Choroid plexus epithelial cell (primary cell): ENCODE measurements around the gene PGM5.

ENCODE experiments used
- DNase-seq: peaks from one replicate; pipeline ENCODE4 v3.0.0-alpha.2; 2010; ENCODE audit warnings: low read depth
- H3K4me3 ChIP-seq: 2 replicates; pipeline ENCODE4 v1.5.1; 2011; ENCODE audit warnings: low read depth, mild to moderate bottlenecking, control low read depth, low read length, moderate library complexity
- TF ChIP-seq, protein P1 (sequence below): conservative IDR thresholded peaks from 2 replicates; pipeline ENCODE4 v1.5.1; 2011; ENCODE audit warnings: low read depth, mild to moderate bottlenecking, control low read depth, inconsistent platforms, low read length, moderate library complexity

Gene PGM5

DNA sequence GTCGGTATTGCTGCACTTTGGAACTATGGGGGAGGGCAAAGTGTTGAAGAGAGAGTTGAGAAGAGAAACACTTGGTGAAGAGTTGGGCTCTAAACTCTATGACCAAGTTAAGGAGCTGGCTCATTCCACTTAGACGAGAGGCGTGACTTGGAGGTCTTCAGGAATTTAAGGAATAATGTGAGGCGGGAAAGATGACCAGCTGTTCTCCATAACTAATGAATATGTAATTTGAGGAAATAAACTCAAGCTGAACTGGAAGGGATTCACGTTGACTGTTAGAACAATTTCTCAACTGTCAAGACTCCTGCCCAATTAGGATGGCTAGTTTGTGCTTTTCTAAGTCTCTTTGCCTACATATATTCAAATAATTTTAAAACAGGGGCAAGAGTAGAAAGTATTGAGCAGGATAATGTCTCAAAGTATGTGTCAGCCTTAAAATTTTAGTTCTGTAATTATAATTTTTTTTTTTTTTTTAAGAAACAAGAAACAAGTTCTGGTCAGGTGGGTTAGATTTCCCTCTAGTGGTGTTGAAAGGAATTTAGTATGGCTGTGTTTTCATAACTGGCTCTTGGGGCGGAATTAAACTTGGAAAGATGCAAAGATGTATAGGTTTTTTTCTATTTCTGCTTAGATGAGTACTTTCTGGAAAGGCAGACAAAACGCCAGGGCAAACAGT lies 150.9 kb downstream of the PGM5 start:
- DNase-seq, result peak; percentile 72
- no peak overlapping the region for H3K4me3 ChIP-seq

DNA sequence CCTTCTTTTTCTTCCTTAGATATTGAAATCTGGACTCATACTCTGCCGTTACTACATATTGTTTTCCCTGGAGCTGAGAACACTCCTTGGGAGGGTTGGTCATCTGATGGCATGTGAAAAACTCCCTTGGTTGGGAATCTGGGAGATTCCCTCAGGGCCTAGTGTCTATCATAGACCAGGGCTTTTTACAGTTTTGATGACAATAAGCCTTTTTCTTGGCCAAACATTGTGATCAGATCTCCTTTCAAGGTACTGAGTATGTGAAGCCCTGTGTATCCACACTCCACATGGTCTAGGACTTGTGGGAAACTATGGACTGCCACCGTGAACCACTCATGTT lies 151.4 kb downstream of the PGM5 start:
- H3K4me3 ChIP-seq, result no peak overlapping the region
- no peak for DNase-seq
- TF ChIP-seq, protein P1, sequence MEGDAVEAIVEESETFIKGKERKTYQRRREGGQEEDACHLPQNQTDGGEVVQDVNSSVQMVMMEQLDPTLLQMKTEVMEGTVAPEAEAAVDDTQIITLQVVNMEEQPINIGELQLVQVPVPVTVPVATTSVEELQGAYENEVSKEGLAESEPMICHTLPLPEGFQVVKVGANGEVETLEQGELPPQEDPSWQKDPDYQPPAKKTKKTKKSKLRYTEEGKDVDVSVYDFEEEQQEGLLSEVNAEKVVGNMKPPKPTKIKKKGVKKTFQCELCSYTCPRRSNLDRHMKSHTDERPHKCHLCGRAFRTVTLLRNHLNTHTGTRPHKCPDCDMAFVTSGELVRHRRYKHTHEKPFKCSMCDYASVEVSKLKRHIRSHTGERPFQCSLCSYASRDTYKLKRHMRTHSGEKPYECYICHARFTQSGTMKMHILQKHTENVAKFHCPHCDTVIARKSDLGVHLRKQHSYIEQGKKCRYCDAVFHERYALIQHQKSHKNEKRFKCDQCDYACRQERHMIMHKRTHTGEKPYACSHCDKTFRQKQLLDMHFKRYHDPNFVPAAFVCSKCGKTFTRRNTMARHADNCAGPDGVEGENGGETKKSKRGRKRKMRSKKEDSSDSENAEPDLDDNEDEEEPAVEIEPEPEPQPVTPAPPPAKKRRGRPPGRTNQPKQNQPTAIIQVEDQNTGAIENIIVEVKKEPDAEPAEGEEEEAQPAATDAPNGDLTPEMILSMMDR, result no peak

More for the DNA sequence above, 150.9 kb downstream of the PGM5 start:
- TF ChIP-seq, protein P1, result peak; percentile 58

DNA sequence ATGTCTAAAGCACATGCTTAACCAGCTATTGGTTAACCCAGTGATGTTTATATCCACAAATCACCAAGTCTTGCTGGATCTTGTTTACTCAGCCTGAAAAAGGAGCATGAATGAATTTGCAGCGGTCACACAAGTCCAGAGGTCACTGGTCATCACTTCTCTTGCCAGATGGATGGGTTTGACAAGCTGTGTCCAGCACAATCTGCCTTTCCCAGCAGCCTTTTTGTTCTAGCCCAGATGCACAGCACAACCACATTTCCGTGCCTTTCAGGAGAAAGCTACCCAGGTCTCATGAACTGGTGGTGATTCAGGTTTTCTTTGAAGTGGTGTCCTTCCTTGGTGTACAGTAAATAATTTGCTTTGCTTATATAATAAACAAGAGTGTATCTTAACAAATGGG lies 152.1 kb downstream of the PGM5 start:
- TF ChIP-seq, protein P1, result no peak
- no peak for DNase-seq
- no peak overlapping the region for H3K4me3 ChIP-seq

DNA sequence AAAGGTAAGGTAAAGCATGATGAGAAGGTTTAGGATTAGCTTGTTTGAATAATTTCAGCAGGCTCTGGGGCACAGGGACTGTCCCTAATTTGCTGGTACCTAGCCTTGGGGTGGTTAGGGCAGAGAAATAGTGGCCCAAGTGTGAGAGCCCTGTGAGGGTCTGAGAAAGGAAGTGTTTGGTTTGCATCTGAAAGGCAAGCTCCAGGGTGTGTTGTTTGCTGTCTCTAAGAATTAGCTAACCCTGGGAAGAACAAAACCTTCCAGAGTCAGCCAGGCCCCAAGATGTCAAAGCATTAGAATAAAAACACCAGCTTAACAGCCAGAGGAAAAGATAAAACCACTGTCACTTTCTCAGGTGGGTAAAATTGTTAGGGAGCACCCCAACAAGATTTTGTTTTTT lies 153.3 kb downstream of the PGM5 start:
- TF ChIP-seq, protein P1, result no peak
- no peak overlapping the region for H3K4me3 ChIP-seq
- DNase-seq, result no peak

DNA sequence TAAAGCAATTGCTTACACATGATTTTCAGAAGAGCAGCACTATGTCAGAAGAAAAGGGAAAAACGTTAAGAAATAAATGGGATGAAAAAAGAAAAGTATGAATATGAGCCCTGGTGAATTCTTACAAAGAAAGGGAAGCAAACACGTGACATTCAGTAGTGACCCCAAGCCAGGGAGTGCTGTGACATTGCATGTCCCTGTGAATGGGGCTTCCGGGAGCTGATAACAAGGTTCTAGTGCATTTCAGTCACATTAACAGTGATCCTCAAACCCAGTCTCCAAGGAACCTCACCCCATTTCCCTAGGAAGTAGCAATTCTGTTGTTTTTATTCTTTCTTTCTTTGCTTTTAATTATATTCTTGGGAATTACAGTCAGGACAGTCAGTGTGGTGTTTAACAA lies 157.0 kb downstream of the PGM5 start:
- no peak for DNase-seq
- H3K4me3 ChIP-seq, result no peak overlapping the region
- TF ChIP-seq, protein P1, result no peak

DNA sequence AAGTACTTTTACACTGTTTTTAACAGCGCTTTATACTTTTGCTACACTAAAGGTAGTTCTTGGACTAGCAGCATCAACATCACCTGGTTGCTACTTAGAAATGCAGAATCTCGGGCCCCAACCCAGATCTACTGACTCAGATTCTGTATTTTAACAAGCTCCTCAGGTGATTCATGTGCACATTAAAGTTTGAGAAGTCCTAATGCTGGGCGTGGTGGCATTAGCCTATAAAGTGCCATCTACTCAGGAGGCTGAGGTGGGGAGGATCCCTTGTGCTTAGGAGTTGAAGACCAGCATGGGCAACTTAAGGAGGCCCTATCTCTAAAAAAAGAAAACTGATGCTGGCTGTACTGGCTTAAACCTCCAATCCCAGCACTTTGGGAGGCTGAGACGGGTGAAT lies 157.6 kb downstream of the PGM5 start:
- no peak for DNase-seq
- TF ChIP-seq, protein P1, result no peak
- no peak overlapping the region for H3K4me3 ChIP-seq

DNA sequence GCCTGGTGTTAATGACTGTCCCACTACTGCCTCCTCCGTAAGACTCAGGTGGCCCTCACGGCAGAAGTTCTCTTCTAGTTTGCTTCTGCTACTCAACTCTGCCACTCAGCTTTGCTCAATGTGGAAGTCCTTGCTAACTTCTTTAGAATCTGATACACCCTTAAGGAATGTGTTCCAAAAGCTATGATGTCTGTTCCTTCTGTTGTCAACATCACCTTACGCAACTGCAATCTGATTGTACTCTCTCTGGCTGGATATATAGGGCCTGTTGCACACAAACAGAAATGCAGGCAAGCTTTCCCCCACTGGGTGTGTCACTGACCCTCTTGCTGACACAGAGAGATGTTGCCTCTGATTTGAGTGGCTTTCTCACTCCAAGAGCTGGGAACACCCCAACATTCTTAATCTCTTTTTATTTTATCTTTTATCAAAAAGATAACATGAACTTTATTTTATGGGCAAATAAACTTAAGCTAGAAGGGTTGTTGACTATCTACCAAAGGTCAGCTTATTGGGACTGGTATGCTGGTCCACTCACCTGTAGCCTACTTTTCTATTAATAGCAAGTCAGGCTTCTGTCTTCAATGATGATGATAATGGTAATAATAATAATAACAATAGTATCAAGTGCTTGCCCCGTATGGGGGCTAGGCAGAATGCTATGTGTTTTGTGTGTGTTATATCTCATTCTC lies 159.1 kb downstream of the PGM5 start:
- TF ChIP-seq, protein P1, result no peak
- peak; percentile 98 for DNase-seq
- no peak overlapping the region for H3K4me3 ChIP-seq
